K562 (cell line): Measurements from ENCODE around the gene GPD2. TPM values are rescaled to one million over a fixed set of nuclear protein-coding genes. Genes with fewer than 3 reads are reported as not detected.

Experiments used
- ATAC-seq: fragments of 200-7000 bp; cut with Tn5 transposase; 3 replicates; pipeline ENCODE4 v1.9.1; 2020; ENCODE audit warnings: moderate library complexity
- BruUV-seq: library from RNA; stranded (reverse); fragments of 400-500 nt; replicated peaks from 2 replicates; lab custom pipeline; 2021; lab: Mats Ljungman, UMichigan
- CTCF ChIA-PET: fragments of 300-600 bp; formaldehyde crosslinking; extraction: SDS; loops from one replicate; lab custom pipeline; 2021; ENCODE audit warnings: low intra/inter-chr PET ratio; lab: Yijun Ruan, JAX
- POLR2A ChIA-PET: fragments of 300-600, 350-650 bp; sonication (Branson Sonifier 250); formaldehyde crosslinking; extraction: SDS; loops from one replicate; lab custom pipeline; 2021; ENCODE audit warnings: antibody characterized with exemption, inconsistent platforms; lab: Yijun Ruan, JAX
- DNase-seq, 4 experiments: peaks; one replicate each; pipeline versions ENCODE4 v3.0.0 to v3.0.0-alpha.2; 2011 to 2018; ENCODE audit warnings: low spot score in 3 of 4, mixed read lengths in 3 of 4; ENCODE audit errors: extremely low read depth in 1 of 4
- FAIRE-seq: peaks from 2 replicates; lab custom pipeline; 2011; peaks lifted over from hg19 to GRCh38; lab: Jason Lieb, UNC
- H2AFZ ChIP-seq: 2 replicates; pipeline ENCODE4 v1.6.0; 2011; ENCODE audit warnings: low read depth, low read length, control low read depth, inconsistent platforms
- H3K27ac ChIP-seq: fragments of 200-600 bp; 3 replicates; pipeline ENCODE4 v1.8.0; 2011; ENCODE audit warnings: low read depth, mild to moderate bottlenecking, control low read depth, inconsistent platforms, low read length, moderate library complexity, mixed read lengths; ENCODE audit errors: extremely low read depth
- H3K27me3 ChIP-seq, 2 experiments: fragments of 300-600 bp in 1 of 2; 2 replicates in 1 of 2; 3 replicates in 1 of 2; pipeline versions ENCODE4 v1.6.0 to v1.8.0; 2011; ENCODE audit warnings: inconsistent platforms in 2 of 2, low read length in 2 of 2, mild to moderate bottlenecking in 1 of 2, mixed read lengths in 1 of 2, moderate library complexity in 1 of 2; ENCODE audit not compliant: control insufficient read depth in 2 of 2, insufficient read depth in 2 of 2
- H3K36me3 ChIP-seq: fragments of 300-600 bp; 3 replicates; pipeline ENCODE4 v1.8.0; 2011; ENCODE audit warnings: mild to moderate bottlenecking, low read length, inconsistent platforms; ENCODE audit not compliant: control insufficient read depth, insufficient read depth
- H3K4me1 ChIP-seq, 2 experiments: fragments of 200-600 bp in 1 of 2; replicated peaks in 1 of 2; 2 replicates in 1 of 2; 3 replicates in 1 of 2; pipeline versions ENCODE4 v1.5.1 to v1.8.0; 2011; ENCODE audit warnings: inconsistent platforms in 2 of 2, low read length in 2 of 2, mild to moderate bottlenecking in 1 of 2, mixed read lengths in 1 of 2, moderate library complexity in 1 of 2; ENCODE audit not compliant: control insufficient read depth in 2 of 2, insufficient read depth in 2 of 2
- H3K4me2 ChIP-seq: 2 replicates; pipeline ENCODE4 v1.6.1; 2011; ENCODE audit warnings: low read length, control low read depth, inconsistent platforms, mixed read lengths; ENCODE audit not compliant: insufficient read depth
- H3K4me3 ChIP-seq: fragments of 200-600 bp; sonication (generic), shearing (Covaris generic); 2 replicates; pipeline ENCODE4 v1.5.1; 2016; ENCODE audit warnings: control low read depth, inconsistent platforms
- H3K79me2 ChIP-seq: fragments of 200-600 bp; 3 replicates; pipeline ENCODE4 v1.8.0; 2011; ENCODE audit warnings: low read length, inconsistent platforms; ENCODE audit not compliant: control insufficient read depth, insufficient read depth
- H3K9ac ChIP-seq, 2 experiments: 2 replicates each; pipeline versions ENCODE4 v1.6.0 to v1.6.1; 2011; ENCODE audit warnings: low read depth in 2 of 2, low read length in 2 of 2, control low read depth in 1 of 2, inconsistent platforms in 1 of 2, mild to moderate bottlenecking in 1 of 2, mixed read lengths in 1 of 2; ENCODE audit not compliant: insufficient read depth in 1 of 2
- H3K9me1 ChIP-seq: one replicate; pipeline ENCODE4 v1.6.0; 2011; ENCODE audit warnings: inconsistent platforms, mild to moderate bottlenecking, low read length, moderate library complexity; ENCODE audit not compliant: control insufficient read depth, insufficient read depth
- H3K9me3 ChIP-seq: replicated peaks from 2 replicates; pipeline ENCODE4 v1.5.1; 2011; ENCODE audit warnings: low read depth, low read length, inconsistent platforms; ENCODE audit not compliant: control insufficient read depth, insufficient read depth
- H4K20me1 ChIP-seq: replicated peaks from 2 replicates; pipeline ENCODE4 v1.6.1; 2011; ENCODE audit warnings: low read length, inconsistent platforms, mixed read lengths; ENCODE audit not compliant: control insufficient read depth, insufficient read depth
- CHD4 ChIP-seq: fragments of 200-600 bp; sonication (generic); IDR thresholded peaks from 3 replicates; pipeline ENCODE4 v1.6.1; 2012; ENCODE audit warnings: low read depth, mild to moderate bottlenecking, mixed read lengths, low read length, inconsistent platforms; ENCODE audit not compliant: insufficient read depth, insufficient replicate concordance, poor library complexity, severe bottlenecking
- E2F5 ChIP-seq: sonication (generic); formaldehyde crosslinking; IDR thresholded peaks from 2 replicates; pipeline ENCODE4 v1.8.0; 2022; ENCODE audit warnings: mild to moderate bottlenecking, missing genetic modification reagents
- RUNX1 ChIP-seq: sonication (generic); IDR thresholded peaks from 2 replicates; pipeline ENCODE4 v1.6.1; 2016; ENCODE audit warnings: antibody characterized with exemption, low read depth
- U2AF2 ChIP-seq: fragments of 200-400 bp; formaldehyde crosslinking; optimal IDR thresholded peaks from 2 replicates; pipeline ENCODE3; 2017; ENCODE audit warnings: low read depth, mild to moderate bottlenecking, low read length
- ZNF41 ChIP-seq: fragments of 250-450 bp; sonication (Bioruptor Pico); conservative IDR thresholded peaks from 2 replicates; pipeline ENCODE4 v1.4.0; 2020; ENCODE audit warnings: mild to moderate bottlenecking
- WGBS: fragments of 100-300 bp; shearing (Covaris generic); methylation state at CpG from one replicate; pipeline ENCODE4 v1.1.6; 2016; ENCODE audit warnings: low coverage, mixed read lengths; ENCODE audit not compliant: insufficient coverage; ENCODE audit errors: missing lambda C conversion rate; 5-methylcytosine and 5-hydroxymethylcytosine counted together
- in situ Hi-C: fragments of 300-500 bp; cut with MboI; formaldehyde crosslinking; loops from 4 replicates; pipeline ENCODE4 v1.15.0; 2018; ENCODE audit warnings: inconsistent platforms, mixed read lengths
- intact Hi-C: fragments of 100-400 bp; cut with micrococcal nuclease; formaldehyde crosslinking; loops from 2 replicates; pipeline ENCODE4 v1.14.2; 2022
- polyA plus RNA-seq, 8 experiments: library from polyadenylated mRNA; depleted of rRNA in 4 of 8; stranded (reverse) in 5 of 8; unstranded in 3 of 8; fragments of >200 nt; fragmentation: Nextera tagmentation in 2 of 8; fragmentation: Illumina TruSeq in 1 of 8; extraction: Ambion mirVana in 2 of 8; extraction: Trizol in 1 of 8; gene quantifications; 2 replicates each; pipeline versions ENCODE4 v1.2.1 to v1.2.3, GENCODE V29; 2011 to 2014; ENCODE audit warnings: inconsistent platforms in 1 of 8, missing spikeins in 1 of 8
- total RNA-seq, 7 experiments: library from RNA; depleted of rRNA in 6 of 7; stranded (reverse); fragments of >200 nt in 6 of 7; fragmentation: Illumina TruSeq in 2 of 7; extraction: Trizol in 2 of 7; gene quantifications; 2 replicates each; pipeline versions ENCODE4 v1.2.1 to v1.2.3, GENCODE V29; 2011 to 2021; ENCODE audit warnings: low replicate concordance in 1 of 7

GPD2 gene
- total and polyA plus RNA-seq, 9 of the 15 experiments (the other 6 are each of a cell fraction or from before 2014, with no cell fraction given): 5.2 to 39.2 (median 19.0) TPM

GRCh38 chr2:156601855-156602551 lies 165.8 kb downstream of the GPD2 start:
- ATAC-seq (no peak), DNase-seq (no peak), FAIRE-seq (no peak)
- Histone ChIP-seq H3K79me2 (no peaks in the 10 kb centered on the region), H3K9me1 (no peaks in the 10 kb centered on the region), H3K36me3 (no peaks in the 10 kb centered on the region), H3K27ac (no peak overlapping the region), H3K27me3 (no peaks in the 10 kb centered on the region), H2AFZ (no peak overlapping the region), H3K4me2 (no peak overlapping the region), H4K20me1 (no peaks in the 10 kb centered on the region), H3K9me3 (no peaks in the 10 kb centered on the region), H3K4me1 (no peaks in the 10 kb centered on the region), H3K9ac (no peak overlapping the region), H3K4me3 (no peak overlapping the region)
- in situ Hi-C loops (no loop called here), intact Hi-C loops (no loop called here)
- TF ChIP-seq CHD4: no peak
- no peak for TF ChIP-seq ZNF41 (CRISPR knock-in tag)
- no peak for TF ChIP-seq U2AF2
- TF ChIP-seq E2F5 (CRISPR knock-in tag): no peak
- no peak for TF ChIP-seq RUNX1
- POLR2A ChIA-PET: no interaction called here
- 15% methylated on average over 6 of the region's 6 CpGs for WGBS
- CTCF ChIA-PET: no interaction called here
- no TSS peak for BruUV-seq
